GM19467 (cell line): ENCODE results near the gene DELE1.

ENCODE experiments used
- ATAC-seq: cut with Tn5 transposase; IDR thresholded peaks from one replicate; pipeline ENCODE4 v1.9.1; 2021; ENCODE audit warnings: mild to moderate bottlenecking, moderate library complexity; ENCODE audit not compliant: unreplicated experiment

The DELE1 gene

GRCh38 chr5:141952020-141952419, 28.3 kb downstream of the DELE1 start:
- ATAC-seq = no peak

DNA sequence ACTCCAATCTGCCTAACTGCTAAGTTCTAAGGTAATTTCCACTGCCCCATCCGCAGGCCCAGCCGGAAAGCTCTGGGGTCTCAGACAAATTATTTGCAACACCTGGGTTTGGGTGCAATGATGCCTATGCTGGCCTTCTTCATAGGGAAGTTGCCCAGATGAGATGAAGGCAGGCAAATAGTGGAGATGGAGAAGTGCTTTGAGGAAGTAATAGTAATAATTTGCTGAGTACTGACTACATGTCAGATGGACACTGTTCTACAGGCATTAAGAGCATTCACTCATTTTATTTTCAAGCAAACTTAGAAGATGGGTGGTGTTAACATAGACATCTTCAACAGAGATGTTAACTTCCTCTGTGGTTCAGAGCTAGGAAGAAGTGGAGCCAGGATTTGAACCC, 30.5 kb downstream of the DELE1 start:
- no peak for ATAC-seq

GRCh38 chr5:141957367-141957996, 33.8 kb downstream of the DELE1 start:
- no peak for ATAC-seq

GRCh38 chr5:141958113-141958512, 34.4 kb downstream of the DELE1 start, which contains the start of gene PCDH12:
Gene PCDH12 (minus strand): TSS chr5:141958202. CDS start chr5:141957851, 351 bp downstream.
- no peak for ATAC-seq

DNA sequence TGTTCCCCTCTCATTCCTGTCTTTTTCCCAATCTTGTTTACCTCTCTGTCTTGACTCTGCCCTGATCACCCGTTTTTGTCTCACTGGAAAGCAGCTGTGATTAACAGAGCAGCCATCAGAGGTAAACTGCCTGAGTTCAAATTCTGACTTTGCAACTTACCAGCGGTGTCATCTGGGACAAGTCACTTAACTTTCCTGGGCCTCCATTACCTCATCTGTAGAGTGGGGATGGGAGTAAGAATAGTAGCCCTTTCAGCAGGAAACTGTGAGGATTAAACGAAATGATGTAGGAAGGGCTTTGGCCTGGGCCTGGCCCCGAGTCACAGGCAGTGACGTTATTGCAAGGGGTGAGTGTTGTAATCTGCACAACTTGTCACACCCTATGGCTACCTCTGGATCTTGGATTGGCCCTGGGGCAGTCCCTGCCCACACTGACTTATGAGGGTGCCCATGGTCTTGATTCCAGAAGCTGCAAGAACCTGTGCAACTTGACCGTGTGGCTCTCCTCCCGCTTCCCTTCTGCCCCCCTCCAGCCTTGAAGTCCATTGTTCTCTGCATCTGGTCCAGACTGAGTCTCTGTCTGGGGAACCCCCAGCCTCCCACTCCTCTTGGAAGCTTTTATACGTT, 35.0 kb downstream of the DELE1 start:
- ATAC-seq = no peak

GRCh38 chr5:141960018-141960417, 36.3 kb downstream of the DELE1 start:
- no peak for ATAC-seq

DNA sequence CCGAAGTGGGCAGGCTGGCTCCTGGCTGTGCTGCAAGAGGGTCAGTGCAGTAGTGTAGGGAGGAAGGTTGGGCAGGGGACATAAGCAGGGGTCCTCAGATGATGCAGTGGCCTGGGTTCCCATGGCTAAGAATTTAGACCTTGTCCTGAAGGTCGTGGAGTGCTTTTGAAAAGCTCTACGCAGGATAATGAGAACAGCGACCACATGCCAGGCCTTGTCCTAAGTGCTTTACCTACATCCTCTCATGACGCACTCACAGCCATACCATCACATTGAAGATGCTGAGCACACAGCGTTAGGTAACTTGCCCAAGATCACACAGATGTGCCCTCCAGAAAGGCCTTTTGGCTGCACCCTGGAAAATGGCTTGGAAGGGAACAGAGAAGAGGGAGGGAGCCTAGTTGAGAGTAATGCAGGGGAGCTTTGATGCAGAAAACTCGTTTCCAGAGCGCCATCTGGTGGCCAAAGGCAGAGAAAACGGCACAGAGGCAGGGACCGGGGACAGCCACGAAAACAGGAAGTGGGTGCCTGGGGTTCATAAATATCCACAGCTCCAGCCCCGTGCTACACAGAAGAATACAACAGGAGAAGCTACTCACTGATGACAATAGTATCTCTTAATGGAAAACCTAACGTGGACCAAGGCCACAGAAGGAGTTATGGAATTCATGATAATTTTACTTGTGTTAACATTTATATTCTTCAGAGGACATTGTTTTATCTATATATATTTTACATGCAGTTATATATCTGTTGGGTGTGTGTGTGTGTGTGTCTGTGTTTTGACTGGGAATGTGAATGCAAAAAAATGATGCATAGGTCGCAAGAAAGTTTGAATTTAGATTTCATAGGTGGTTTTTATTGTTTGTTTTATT, 37.0 kb downstream of the DELE1 start:
- peak; percentile 86 for ATAC-seq

DNA sequence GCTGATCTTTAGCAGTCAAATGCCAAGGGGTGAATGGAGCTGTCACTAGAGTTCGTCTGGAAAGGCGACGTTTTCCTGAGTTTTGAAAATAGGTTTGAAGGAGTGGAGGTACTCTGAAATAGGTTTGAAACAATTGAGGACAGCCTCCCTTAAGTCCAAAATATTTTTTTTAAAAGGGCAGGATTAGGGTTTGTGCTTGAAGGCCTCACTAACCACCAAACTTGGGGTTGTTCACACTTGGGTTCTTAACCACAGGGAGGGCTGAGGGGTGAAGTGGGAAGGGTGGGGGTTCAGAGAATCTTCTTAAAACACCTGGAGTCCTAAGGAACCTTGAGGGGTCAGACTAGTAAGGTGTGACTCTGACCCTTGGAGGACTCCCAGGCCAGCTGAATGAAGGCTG, 37.8 kb downstream of the DELE1 start:
- no peak for ATAC-seq

GRCh38 chr5:141963701-141964100, 40.0 kb downstream of the DELE1 start:
- no peak for ATAC-seq

GRCh38 chr5:141965071-141965470, 41.4 kb downstream of the DELE1 start:
- no peak for ATAC-seq

- ATAC-seq = no peak
Measured at GRCh38 chr5:141966275-141966962, 42.7 kb downstream of the DELE1 start.

DNA sequence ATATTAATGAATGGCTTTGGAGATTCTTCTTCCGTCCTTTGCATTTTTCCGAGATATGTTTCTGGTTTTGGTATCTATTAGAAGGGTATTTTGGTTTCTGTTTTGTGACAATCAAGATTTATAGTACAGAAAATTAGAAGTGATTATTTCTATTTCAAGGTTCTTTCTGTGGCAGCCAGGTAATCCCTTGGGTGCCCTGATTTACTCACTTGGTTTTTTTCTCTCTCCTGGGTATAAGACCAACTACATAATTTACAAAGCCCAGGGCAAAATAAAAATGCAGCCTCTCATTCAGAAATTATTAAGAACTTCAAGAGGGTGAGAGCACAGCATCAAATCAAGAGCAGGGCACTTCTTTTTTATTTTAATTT, 43.3 kb downstream of the DELE1 start:
- no peak for ATAC-seq

DNA sequence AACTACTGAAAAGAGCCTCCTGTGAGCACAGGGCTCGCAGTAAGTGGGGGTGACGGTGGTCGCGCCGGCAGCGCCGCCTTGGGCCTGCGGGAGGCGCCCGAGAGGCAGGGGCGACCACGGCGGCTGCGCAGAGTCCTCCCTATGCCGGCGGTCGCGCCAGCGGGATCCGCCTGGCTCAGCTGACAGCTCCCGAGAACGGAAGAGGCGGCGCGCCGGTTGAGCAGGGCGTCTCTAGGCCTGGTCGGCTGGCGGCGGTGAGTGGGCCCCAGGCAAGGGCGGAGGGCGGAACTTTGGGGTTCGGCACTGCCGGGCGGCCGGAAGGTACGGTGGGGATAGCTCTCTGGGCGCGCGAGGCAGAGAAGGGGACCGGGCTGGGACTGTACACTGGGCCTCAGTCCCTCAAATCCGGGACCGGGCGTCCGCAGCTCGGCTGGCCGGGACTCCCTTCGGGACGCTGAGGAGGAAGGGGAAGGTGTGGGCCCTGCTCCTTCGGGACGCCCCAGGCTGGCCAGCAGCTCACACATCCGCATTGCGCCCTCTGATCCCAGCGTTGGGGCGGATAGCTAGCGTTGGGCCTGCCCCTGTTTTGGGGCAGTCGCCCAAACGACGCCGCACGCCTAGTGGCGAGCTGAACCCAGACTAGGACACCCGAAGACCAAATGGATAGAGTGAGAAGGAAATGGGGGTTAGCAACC, 45.4 kb downstream of the DELE1 start, which contains the start of gene RNF14:
RNF14 (plus strand) TSS at position 192 of the 695 bp plus-strand sequence. CDS start 4,484 bp downstream, outside the sequence.
- ATAC-seq = peak; percentile 86

GRCh38 chr5:141969783-141970771, 46.4 kb downstream of the DELE1 start:
- ATAC-seq = peak; percentile 51

DNA sequence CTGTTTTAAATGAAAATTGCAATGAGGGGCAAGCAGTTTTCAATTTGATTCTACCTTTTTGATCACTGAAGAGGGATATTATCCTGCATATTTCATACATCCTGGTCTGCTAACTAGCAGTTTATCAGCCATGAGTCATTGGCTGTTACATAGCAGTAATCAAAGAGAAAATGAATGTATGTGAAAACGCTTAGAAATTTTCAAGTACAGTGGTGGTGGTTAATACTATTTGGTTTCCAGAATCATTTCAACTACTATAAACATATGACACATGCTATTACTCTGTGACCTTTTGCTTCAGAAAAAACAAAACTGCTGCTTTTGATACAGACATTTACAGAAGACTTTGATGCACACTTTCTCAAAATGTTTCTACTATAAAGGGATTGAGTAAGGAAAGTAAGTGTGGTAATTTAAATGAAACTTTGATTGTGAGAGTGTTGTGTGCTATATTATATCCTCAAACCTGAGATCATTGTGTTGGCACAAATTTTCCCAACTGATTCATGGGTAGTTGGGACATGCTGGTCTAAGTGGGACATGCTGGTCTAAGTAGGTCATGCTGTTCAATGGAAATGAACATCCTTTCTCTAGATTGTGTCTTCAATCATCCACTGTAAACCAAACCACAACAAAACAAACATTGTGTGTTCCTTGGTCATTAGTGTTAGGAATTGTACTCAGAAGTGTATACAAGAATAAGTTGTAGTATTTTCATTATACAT, 50.4 kb downstream of the DELE1 start:
- no peak for ATAC-seq

DNA sequence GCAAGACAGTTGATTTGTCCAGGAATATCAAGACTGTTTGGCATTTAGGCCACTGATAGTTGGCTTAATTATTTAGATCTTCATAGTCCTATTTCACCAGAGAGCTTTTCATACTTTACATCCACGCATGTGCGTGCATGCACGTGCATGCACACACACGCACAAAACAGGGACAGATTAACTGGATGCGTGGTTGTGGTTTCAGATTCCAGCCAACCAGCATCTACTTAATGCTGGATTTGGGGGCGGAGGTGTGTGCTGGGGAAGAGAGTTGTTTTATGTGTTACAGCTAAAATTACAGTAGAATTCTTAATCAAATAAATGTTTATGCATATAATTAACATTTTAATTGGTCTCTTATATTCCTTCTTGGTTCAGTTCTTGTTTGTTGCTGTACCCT, 52.5 kb downstream of the DELE1 start:
- no peak for ATAC-seq

DNA sequence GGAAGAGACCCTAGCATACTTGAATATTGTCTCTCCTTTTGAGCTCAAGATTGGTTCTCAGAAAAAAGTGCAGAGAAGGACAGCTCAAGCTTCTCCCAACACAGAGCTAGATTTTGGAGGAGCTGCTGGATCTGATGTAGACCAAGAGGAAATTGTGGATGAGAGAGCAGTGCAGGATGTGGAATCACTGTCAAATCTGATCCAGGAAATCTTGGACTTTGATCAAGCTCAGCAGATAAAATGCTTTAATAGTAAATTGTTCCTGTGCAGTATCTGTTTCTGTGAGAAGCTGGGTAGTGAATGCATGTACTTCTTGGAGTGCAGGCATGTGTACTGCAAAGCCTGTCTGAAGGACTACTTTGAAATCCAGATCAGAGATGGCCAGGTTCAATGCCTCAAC, 54.7 kb downstream of the DELE1 start:
- no peak for ATAC-seq

- ATAC-seq = no peak
Measured at GRCh38 chr5:141982626-141983025, 59.0 kb downstream of the DELE1 start.

DNA sequence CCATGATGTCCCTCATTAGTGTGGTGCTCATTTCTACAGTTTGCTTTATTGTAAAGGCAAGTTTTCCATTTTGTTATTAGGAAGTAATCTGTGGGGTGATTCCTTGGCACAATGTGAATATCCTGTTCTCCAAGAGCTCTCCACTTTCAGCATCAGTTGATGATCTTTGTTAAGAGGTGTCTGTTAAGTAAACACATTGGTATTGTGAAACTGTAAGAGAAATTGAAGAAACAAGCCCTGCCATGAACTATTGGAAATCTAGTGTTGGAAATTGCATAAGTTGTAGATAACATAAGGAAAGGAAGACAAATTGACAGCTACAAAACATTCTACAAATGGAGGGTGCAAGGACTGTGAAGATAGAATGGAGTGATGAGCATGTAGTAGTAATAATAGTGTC, 62.4 kb downstream of the DELE1 start:
- no peak for ATAC-seq
